CMK (cell line): ENCODE data around the gene POU6F1.

Source experiments
- DNase-seq: peaks from one replicate; pipeline ENCODE4 v3.0.0-alpha.2; 2010; ENCODE audit warnings: low read depth

The POU6F1 gene

GRCh38 chr12:51197736-51198567 is 19.9 kb downstream of the POU6F1 start:
- DNase-seq: no peak

GRCh38 chr12:51196547-51196946 is 21.3 kb downstream of the POU6F1 start:
- no peak for DNase-seq

- DNase-seq: no peak
These were observed 22.0 kb downstream of the POU6F1 start for GRCh38 chr12:51195841-51196240.

- DNase-seq: no peak
These were observed 25.6 kb downstream of the POU6F1 start for GRCh38 chr12:51192284-51192671.

- no peak for DNase-seq
These were observed 26.2 kb downstream of the POU6F1 start for GRCh38 chr12:51191516-51192283.

- no peak for DNase-seq
These were observed 27.0 kb downstream of the POU6F1 start for GRCh38 chr12:51190820-51191219.

GRCh38 chr12:51189790-51190355 is 28.0 kb downstream of the POU6F1 start:
- DNase-seq: no peak

- DNase-seq: no peak
These were observed 29.4 kb downstream of the POU6F1 start for GRCh38 chr12:51188359-51189051.

GRCh38 chr12:51187370-51187987 is 30.4 kb downstream of the POU6F1 start:
- no peak for DNase-seq

GRCh38 chr12:51186465-51187085 is 31.3 kb downstream of the POU6F1 start:
- DNase-seq: no peak

- DNase-seq: no peak
These were observed 32.6 kb downstream of the POU6F1 start for GRCh38 chr12:51185171-51185717.

GRCh38 chr12:51183816-51184215 is 34.0 kb downstream of the POU6F1 start:
- no peak for DNase-seq

- no peak for DNase-seq
These were observed 34.5 kb downstream of the POU6F1 start for GRCh38 chr12:51183349-51183748.

- no peak for DNase-seq
These were observed 36.3 kb downstream of the POU6F1 start for GRCh38 chr12:51181558-51181957.

- DNase-seq: no peak
These were observed 40.0 kb downstream of the POU6F1 start for GRCh38 chr12:51177897-51178296.

- no peak for DNase-seq
These were observed 43.4 kb downstream of the POU6F1 start for GRCh38 chr12:51174501-51174900.

GRCh38 chr12:51172515-51173431 is 45.1 kb downstream of the POU6F1 start, which contains the start of gene TFCP2:
Gene TFCP2 (minus strand): TSS chr12:51173135. CDS start chr12:51172422, 713 bp downstream.
- peak; percentile 93 for DNase-seq

- no peak for DNase-seq
These were observed 45.9 kb downstream of the POU6F1 start for GRCh38 chr12:51171884-51172514.

GRCh38 chr12:51163795-51164194 is 54.1 kb downstream of the POU6F1 start:
- no peak for DNase-seq
